ENCODE results near the gene RPS19. TPM values are rescaled to one million over a fixed set of nuclear protein-coding genes. Genes with fewer than 3 reads are reported as not detected.

RPS19 gene
- total and polyA plus RNA-seq, 2 donors (not counting 1 experiment from before 2014, with no cell fraction given) = 1,320 to 2,197 TPM

- Histone ChIP-seq H3K9ac (ENCODE audit: insufficient read depth, low read length) (no peak overlapping the region), H3K79me2 (ENCODE audit: control insufficient read depth, insufficient read depth, low read length) (peaks cover 17% of the 10 kb centered on the region), H3K4me3 (replicated peaks in 1 of 4; ENCODE audit: control extremely low read depth in 1 of 4, insufficient read depth in 1 of 4, low read depth in 3 of 4, low read length in 4 of 4) (no peak overlapping the region), H2AFZ (ENCODE audit: low read length) (no peak overlapping the region), H3K27ac (ENCODE audit: insufficient read depth, low read length) (no peak overlapping the region), H4K20me1 (ENCODE audit: control insufficient read depth, extremely low read depth, insufficient read depth, low read length) (no peaks in the 10 kb centered on the region), H3K4me1 (ENCODE audit: control insufficient read depth, extremely low read depth, insufficient read depth, low read length) (peaks cover 4% of the 10 kb centered on the region), H3K36me3 (ENCODE audit: control insufficient read depth, insufficient read depth, low read length) (peaks cover 35% of the 10 kb centered on the region), H3K4me2 (ENCODE audit: extremely low read depth, insufficient read depth, low read length) (no peak overlapping the region), H3K9me3 (ENCODE audit: control insufficient read depth, insufficient read depth, low read depth, low read length) (no peaks in the 10 kb centered on the region), H3K27me3 (ENCODE audit: control insufficient read depth, insufficient read depth, low read length) (no peaks in the 10 kb centered on the region)
- no peak for DNase-seq (ENCODE audit: low read depth in 2 of 2)
- TF ChIP-seq EZH2 (IDR thresholded peaks at IDR 0.05; ENCODE audit: low read length, missing control alignments) = no peak
- no peak for TF ChIP-seq CTCF (conservative IDR thresholded peaks at IDR 0.05 in 1 of 2, IDR thresholded peaks at IDR 0.05 in 1 of 2; ENCODE audit: low read depth in 1 of 2, low read length in 2 of 2)
Observed at GRCh38 chr19:41890936-41891335, 30.9 kb downstream of the RPS19 start.

- Histone ChIP-seq H3K4me2 (ENCODE audit: extremely low read depth, insufficient read depth, low read length) (no peak overlapping the region), H4K20me1 (ENCODE audit: control insufficient read depth, extremely low read depth, insufficient read depth, low read length) (no peaks in the 10 kb centered on the region), H3K4me1 (ENCODE audit: control insufficient read depth, extremely low read depth, insufficient read depth, low read length) (peaks cover under 1% of the 10 kb centered on the region), H3K36me3 (ENCODE audit: control insufficient read depth, insufficient read depth, low read length) (peaks cover 39% of the 10 kb centered on the region), H3K27ac (ENCODE audit: insufficient read depth, low read length) (no peak overlapping the region), H2AFZ (ENCODE audit: low read length) (no peak overlapping the region), H3K9me3 (ENCODE audit: control insufficient read depth, insufficient read depth, low read depth, low read length) (no peaks in the 10 kb centered on the region), H3K9ac (ENCODE audit: insufficient read depth, low read length) (no peak overlapping the region), H3K4me3 (replicated peaks in 1 of 4; ENCODE audit: control extremely low read depth in 1 of 4, insufficient read depth in 1 of 4, low read depth in 3 of 4, low read length in 4 of 4) (no peak overlapping the region), H3K79me2 (ENCODE audit: control insufficient read depth, insufficient read depth, low read length) (peaks cover 3% of the 10 kb centered on the region), H3K27me3 (ENCODE audit: control insufficient read depth, insufficient read depth, low read length) (no peaks in the 10 kb centered on the region)
- TF ChIP-seq CTCF (conservative IDR thresholded peaks at IDR 0.05 in 1 of 2, IDR thresholded peaks at IDR 0.05 in 1 of 2; ENCODE audit: low read depth in 1 of 2, low read length in 2 of 2) (no peak), EZH2 (IDR thresholded peaks at IDR 0.05; ENCODE audit: low read length, missing control alignments) (no peak)
- no peak for DNase-seq (ENCODE audit: low read depth in 2 of 2)
Observed at GRCh38 chr19:41892173-41892902, 32.3 kb downstream of the RPS19 start.

GRCh38 chr19:41893899-41894298, 33.8 kb downstream of the RPS19 start:
- H3K27ac ChIP-seq (ENCODE audit: insufficient read depth, low read length) = no peak overlapping the region
- H3K4me3 ChIP-seq (replicated peaks in 1 of 4; ENCODE audit: control extremely low read depth in 1 of 4, insufficient read depth in 1 of 4, low read depth in 3 of 4, low read length in 4 of 4) = no peak overlapping the region
- H2AFZ ChIP-seq (ENCODE audit: low read length) = no peak overlapping the region
- no peaks in the 10 kb centered on the region for H3K79me2 ChIP-seq (ENCODE audit: control insufficient read depth, insufficient read depth, low read length)
- H3K4me2 ChIP-seq (ENCODE audit: extremely low read depth, insufficient read depth, low read length) = no peak overlapping the region
- peaks cover 39% of the 10 kb centered on the region for H3K36me3 ChIP-seq (ENCODE audit: control insufficient read depth, insufficient read depth, low read length)
- no peaks in the 10 kb centered on the region for H4K20me1 ChIP-seq (ENCODE audit: control insufficient read depth, extremely low read depth, insufficient read depth, low read length)
- H3K27me3 ChIP-seq (ENCODE audit: control insufficient read depth, insufficient read depth, low read length) = no peaks in the 10 kb centered on the region
- H3K9ac ChIP-seq (ENCODE audit: insufficient read depth, low read length) = no peak overlapping the region
- no peak for DNase-seq (ENCODE audit: low read depth in 2 of 2)
- no peaks in the 10 kb centered on the region for H3K4me1 ChIP-seq (ENCODE audit: control insufficient read depth, extremely low read depth, insufficient read depth, low read length)
- H3K9me3 ChIP-seq (ENCODE audit: control insufficient read depth, insufficient read depth, low read depth, low read length) = no peaks in the 10 kb centered on the region
- peak in 1 of 2 donors; percentile 11 for TF ChIP-seq CTCF (conservative IDR thresholded peaks at IDR 0.05 in 1 of 2, IDR thresholded peaks at IDR 0.05 in 1 of 2; ENCODE audit: low read depth in 1 of 2, low read length in 2 of 2)
- no peak for TF ChIP-seq EZH2 (IDR thresholded peaks at IDR 0.05; ENCODE audit: low read length, missing control alignments)
